BLaER1 treated with 17β-estradiol and CSF1 and Interleukin-3, amounts not matched to agents 10 nM and 100 nM (cell line): ENCODE measurements around the gene MITF.

Experiments used
- H3K27ac ChIP-seq, 11 experiments: shearing (Covaris generic); formaldehyde crosslinking; 2 replicates each; pipeline ENCODE4 v1.8.1; 2022
- H3K27me3 ChIP-seq, 11 experiments: shearing (Covaris generic); formaldehyde crosslinking; 2 replicates each; pipeline ENCODE4 v1.8.1; 2022
- H3K36me3 ChIP-seq, 11 experiments: shearing (Covaris generic); formaldehyde crosslinking; 2 replicates each; pipeline ENCODE4 v1.8.1; 2022
- H3K4me1 ChIP-seq, 10 experiments: shearing (Covaris generic); formaldehyde crosslinking; 2 replicates each; pipeline ENCODE4 v1.8.1; 2022
- H3K4me2 ChIP-seq, 11 experiments: shearing (Covaris generic); formaldehyde crosslinking; 2 replicates each; pipeline ENCODE4 v1.8.1; 2022
- H3K4me3 ChIP-seq, 10 experiments: shearing (Covaris generic); formaldehyde crosslinking; 2 replicates each; pipeline ENCODE4 v1.8.1; 2022
- H3K9ac ChIP-seq, 11 experiments: shearing (Covaris generic); formaldehyde crosslinking; 2 replicates each; pipeline ENCODE4 v1.8.1; 2022
- H3K9me3 ChIP-seq, 11 experiments: shearing (Covaris generic); formaldehyde crosslinking; replicated peaks in 1 of 11; 2 replicates each; pipeline ENCODE4 v1.8.1; 2022
- H4K20me1 ChIP-seq, 11 experiments: shearing (Covaris generic); formaldehyde crosslinking; 2 replicates each; pipeline ENCODE4 v1.8.1; 2022
- Cebpa-rat ChIP-seq, 11 experiments: shearing (Covaris generic); IDR thresholded peaks; 2 replicates each; pipeline ENCODE4 v1.8.1; 2022

MITF gene

GRCh38 chr3:69872783-69873378 lies 133.6 kb downstream of the MITF start:
- Histone ChIP-seq H3K27ac (no peak overlapping the region), H3K27me3 (no peaks in the 10 kb centered on the region), H3K9me3 (no peaks in the 10 kb centered on the region), H3K4me3 (no peak overlapping the region), H3K4me2 (no peak overlapping the region), H3K4me1 (peaks cover 0 to 21% (median 0%) of the 10 kb centered on the region in 10 experiments; a peak in 4 of 20 replicates), H4K20me1 (peaks cover 0 to 97% (median 0%) of the 10 kb centered on the region in 11 experiments; a peak in 5 of 22 replicates), H3K9ac (no peak overlapping the region), H3K36me3 (no peaks in the 10 kb centered on the region; a peak in 1 of 22 replicates)
- TF ChIP-seq Cebpa-rat (IDR thresholded peaks at IDR 0.05) = no peak

GRCh38 chr3:69876073-69876472 lies 136.8 kb downstream of the MITF start:
- peaks cover 0 to 7% (median 0%) of the 10 kb centered on the region in 11 experiments; a peak in 4 of 22 replicates for H3K36me3 ChIP-seq
- H3K27ac ChIP-seq = no peak overlapping the region
- H3K9me3 ChIP-seq = no peaks in the 10 kb centered on the region
- no peak overlapping the region for H3K4me3 ChIP-seq
- H4K20me1 ChIP-seq = peaks cover 0 to 100% (median 0%) of the 10 kb centered on the region in 11 experiments; a peak in 5 of 22 replicates
- no peak overlapping the region for H3K4me2 ChIP-seq
- H3K9ac ChIP-seq = no peak overlapping the region
- H3K4me1 ChIP-seq = peaks cover 0 to 28% (median 0%) of the 10 kb centered on the region in 10 experiments; a peak in 5 of 20 replicates
- no peak for TF ChIP-seq Cebpa-rat (IDR thresholded peaks at IDR 0.05)
- H3K27me3 ChIP-seq = no peaks in the 10 kb centered on the region

GRCh38 chr3:69878254-69878653 lies 139.0 kb downstream of the MITF start:
- TF ChIP-seq Cebpa-rat (IDR thresholded peaks at IDR 0.05) = no peak
- Histone ChIP-seq H4K20me1 (peaks cover 0 to 96% (median 0%) of the 10 kb centered on the region in 11 experiments; a peak in 5 of 22 replicates), H3K4me3 (no peak overlapping the region), H3K4me2 (no peak overlapping the region), H3K9me3 (no peaks in the 10 kb centered on the region), H3K4me1 (peaks cover 0 to 25% (median 0%) of the 10 kb centered on the region in 10 experiments; a peak in 4 of 20 replicates), H3K9ac (no peak overlapping the region), H3K27me3 (no peaks in the 10 kb centered on the region), H3K27ac (no peak overlapping the region), H3K36me3 (peaks cover 0 to 11% (median 0%) of the 10 kb centered on the region in 11 experiments; a peak in 4 of 22 replicates)

- H3K4me3 ChIP-seq = no peak overlapping the region
- H3K9ac ChIP-seq = no peak overlapping the region
- TF ChIP-seq Cebpa-rat (IDR thresholded peaks at IDR 0.05) = no peak
- H3K9me3 ChIP-seq = no peaks in the 10 kb centered on the region
- H3K27me3 ChIP-seq = no peaks in the 10 kb centered on the region
- H4K20me1 ChIP-seq = peaks cover 0 to 96% (median 0%) of the 10 kb centered on the region in 11 experiments; a peak in 5 of 22 replicates
- H3K4me1 ChIP-seq = peaks cover 0 to 25% (median 0%) of the 10 kb centered on the region in 10 experiments; a peak in 4 of 20 replicates
- peaks cover 0 to 19% (median 0%) of the 10 kb centered on the region in 11 experiments; a peak in 4 of 22 replicates for H3K36me3 ChIP-seq
- no peak overlapping the region for H3K4me2 ChIP-seq
- no peak overlapping the region for H3K27ac ChIP-seq
Observed at GRCh38 chr3:69879051-69879450, 139.8 kb downstream of the MITF start.

- peaks cover 0 to 30% (median 0%) of the 10 kb centered on the region in 11 experiments; a peak in 4 of 22 replicates for H3K36me3 ChIP-seq
- no peaks in the 10 kb centered on the region for H3K9me3 ChIP-seq
- H4K20me1 ChIP-seq = peaks cover 0 to 94% (median 0%) of the 10 kb centered on the region in 11 experiments; a peak in 5 of 22 replicates
- H3K27ac ChIP-seq = 0 out of 22 replicates have a peak overlapping the region, but pooled peaks of 1 of the 11 experiments have one; percentile 3
- H3K4me3 ChIP-seq = no peak overlapping the region
- H3K4me1 ChIP-seq = peaks cover 0 to 25% (median 0%) of the 10 kb centered on the region in 10 experiments; a peak in 4 of 20 replicates
- H3K27me3 ChIP-seq = no peaks in the 10 kb centered on the region
- TF ChIP-seq Cebpa-rat (IDR thresholded peaks at IDR 0.05) = no peak
- peak overlapping the region in 2 of 11 experiments; percentile 43 to 55; a peak in 2 of 22 replicates for H3K4me2 ChIP-seq
- no peak overlapping the region for H3K9ac ChIP-seq
Observed at GRCh38 chr3:69880069-69880640, 140.9 kb downstream of the MITF start.

- TF ChIP-seq Cebpa-rat (IDR thresholded peaks at IDR 0.05) = no peak
- H3K4me1 ChIP-seq = peaks cover 0 to 25% (median 0%) of the 10 kb centered on the region in 10 experiments; a peak in 4 of 20 replicates
- no peaks in the 10 kb centered on the region for H3K9me3 ChIP-seq
- peak overlapping the region in 3 of 11 experiments; percentile 17 to 55 (median 43); a peak in 3 of 22 replicates for H3K4me2 ChIP-seq
- no peak overlapping the region for H3K27ac ChIP-seq
- no peaks in the 10 kb centered on the region for H3K27me3 ChIP-seq
- peaks cover 0 to 37% (median 0%) of the 10 kb centered on the region in 11 experiments; a peak in 4 of 22 replicates for H3K36me3 ChIP-seq
- H3K4me3 ChIP-seq = no peak overlapping the region
- H4K20me1 ChIP-seq = peaks cover 0 to 94% (median 0%) of the 10 kb centered on the region in 11 experiments; a peak in 5 of 22 replicates
- H3K9ac ChIP-seq = no peak overlapping the region
Observed at GRCh38 chr3:69881051-69881450, 141.8 kb downstream of the MITF start.

GRCh38 chr3:69881756-69882428 lies 142.6 kb downstream of the MITF start:
- Histone ChIP-seq H4K20me1 (peaks cover 0 to 96% (median 0%) of the 10 kb centered on the region in 11 experiments; a peak in 5 of 22 replicates), H3K27ac (no peak overlapping the region), H3K27me3 (no peaks in the 10 kb centered on the region), H3K4me3 (no peak overlapping the region), H3K4me2 (no peak overlapping the region), H3K36me3 (peaks cover 0 to 42% (median 0%) of the 10 kb centered on the region in 11 experiments; a peak in 4 of 22 replicates), H3K4me1 (peaks cover 0 to 25% (median 0%) of the 10 kb centered on the region in 10 experiments; a peak in 4 of 20 replicates), H3K9me3 (no peaks in the 10 kb centered on the region), H3K9ac (no peak overlapping the region)
- TF ChIP-seq Cebpa-rat (IDR thresholded peaks at IDR 0.05) = no peak

- H3K36me3 ChIP-seq = peaks cover 0 to 42% (median 0%) of the 10 kb centered on the region in 11 experiments; a peak in 4 of 22 replicates
- H4K20me1 ChIP-seq = peaks cover 0 to 96% (median 0%) of the 10 kb centered on the region in 11 experiments; a peak in 5 of 22 replicates
- H3K27me3 ChIP-seq = no peaks in the 10 kb centered on the region
- H3K9me3 ChIP-seq = no peaks in the 10 kb centered on the region
- TF ChIP-seq Cebpa-rat (IDR thresholded peaks at IDR 0.05) = no peak
- no peak overlapping the region for H3K27ac ChIP-seq
- H3K4me1 ChIP-seq = peaks cover 0 to 25% (median 0%) of the 10 kb centered on the region in 10 experiments; a peak in 4 of 20 replicates
- H3K4me3 ChIP-seq = no peak overlapping the region
- H3K4me2 ChIP-seq = no peak overlapping the region
- H3K9ac ChIP-seq = no peak overlapping the region
Observed at GRCh38 chr3:69882560-69882959, 143.3 kb downstream of the MITF start.
